GM18858 (cell line): ENCODE data around the gene IL1RN.
"Not testable (repeated sequence)": the region's sequence is repeated elsewhere in the genome, so short reads cannot be mapped to it uniquely, and the experiment has no call there.

Experiments
- ATAC-seq: cut with Tn5 transposase; IDR thresholded peaks from one replicate; pipeline ENCODE4 v1.9.1; 2021; ENCODE audit not compliant: unreplicated experiment

The IL1RN gene, protein sequence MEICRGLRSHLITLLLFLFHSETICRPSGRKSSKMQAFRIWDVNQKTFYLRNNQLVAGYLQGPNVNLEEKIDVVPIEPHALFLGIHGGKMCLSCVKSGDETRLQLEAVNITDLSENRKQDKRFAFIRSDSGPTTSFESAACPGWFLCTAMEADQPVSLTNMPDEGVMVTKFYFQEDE

DNA sequence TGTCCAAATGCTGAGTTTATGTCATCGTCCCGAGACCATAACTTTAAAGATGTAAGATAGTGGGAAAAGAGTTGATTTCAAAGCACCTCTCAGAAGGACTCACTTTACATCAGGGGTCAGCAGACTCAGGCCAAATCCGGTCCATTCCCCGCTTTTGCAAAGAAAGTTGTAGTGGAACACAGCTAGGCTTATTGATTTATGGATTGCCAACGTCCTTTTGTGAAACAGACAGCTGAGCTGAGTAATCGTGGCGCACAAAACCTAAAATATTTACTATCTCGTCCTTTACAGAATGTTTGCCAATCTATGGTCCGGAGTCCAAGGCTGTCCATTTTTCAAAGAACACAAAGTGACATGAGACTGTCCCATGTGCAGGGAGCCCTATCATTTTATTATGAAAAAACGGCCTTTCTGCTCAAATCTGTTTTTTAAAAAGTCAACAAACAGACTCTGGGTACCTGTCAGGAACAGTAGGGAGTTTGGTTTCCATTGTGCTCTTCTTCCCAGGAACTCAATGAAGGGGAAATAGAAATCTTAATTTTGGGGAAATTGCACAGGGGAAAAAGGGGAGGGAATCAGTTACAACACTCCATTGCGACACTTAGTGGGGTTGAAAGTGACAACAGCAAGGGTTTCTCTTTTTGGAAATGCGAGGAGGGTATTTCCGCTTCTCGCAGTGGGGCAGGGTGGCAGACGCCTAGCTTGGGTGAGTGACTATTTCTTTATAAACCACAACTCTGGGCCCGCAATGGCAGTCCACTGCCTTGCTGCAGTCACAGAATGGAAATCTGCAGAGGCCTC is at the start of gene IL1RN:
Gene IL1RN, plus strand, starts transcription at position 754 of the 801 bp plus-strand sequence. Its CDS starts 27 bp downstream, at position 781.
- no peak for ATAC-seq

DNA sequence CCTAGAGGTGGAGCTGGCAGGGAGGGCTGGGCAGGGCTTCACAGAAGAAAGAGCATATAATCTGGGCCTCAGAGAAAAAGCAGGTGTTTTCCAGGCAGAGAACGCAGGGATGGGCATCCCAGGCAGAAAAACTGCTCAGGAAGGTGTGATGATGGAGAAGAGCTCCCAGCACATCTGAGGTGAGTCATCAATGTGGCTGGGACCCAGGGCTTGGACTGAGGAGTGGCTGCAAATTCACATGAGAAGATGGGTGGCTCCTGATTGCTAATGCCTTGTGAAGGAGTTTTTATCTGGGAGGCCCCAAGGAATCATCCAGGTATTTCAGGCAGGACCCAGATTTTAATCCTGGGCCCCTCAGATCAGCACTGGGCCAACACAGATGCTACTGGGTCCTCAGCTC is 49.5 kb upstream of the IL1RN start:
- ATAC-seq = no peak

DNA sequence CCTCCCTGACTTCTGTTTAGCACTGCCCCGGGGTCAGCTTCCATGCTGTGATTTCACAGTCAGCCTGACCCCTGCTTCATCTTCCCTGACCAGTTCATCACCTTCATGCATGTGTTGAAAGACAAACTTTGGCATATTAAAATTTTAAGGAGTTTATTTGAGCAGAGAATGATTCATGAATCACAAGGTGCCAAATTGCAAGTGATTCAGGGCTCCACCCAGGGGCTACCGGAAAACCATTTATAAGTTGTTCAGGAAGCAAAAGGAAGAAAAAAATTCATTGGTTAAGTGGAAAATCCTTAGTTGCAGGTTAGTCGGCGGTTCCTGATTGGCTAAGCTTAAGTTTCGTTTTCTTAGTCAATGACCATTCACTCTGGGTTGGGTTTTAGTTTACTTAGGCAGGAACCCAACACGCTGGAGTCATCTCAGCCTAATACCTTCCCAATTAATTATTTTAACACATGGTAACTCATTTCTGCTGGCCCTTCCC is 49.0 kb upstream of the IL1RN start:
- no peak for ATAC-seq

DNA sequence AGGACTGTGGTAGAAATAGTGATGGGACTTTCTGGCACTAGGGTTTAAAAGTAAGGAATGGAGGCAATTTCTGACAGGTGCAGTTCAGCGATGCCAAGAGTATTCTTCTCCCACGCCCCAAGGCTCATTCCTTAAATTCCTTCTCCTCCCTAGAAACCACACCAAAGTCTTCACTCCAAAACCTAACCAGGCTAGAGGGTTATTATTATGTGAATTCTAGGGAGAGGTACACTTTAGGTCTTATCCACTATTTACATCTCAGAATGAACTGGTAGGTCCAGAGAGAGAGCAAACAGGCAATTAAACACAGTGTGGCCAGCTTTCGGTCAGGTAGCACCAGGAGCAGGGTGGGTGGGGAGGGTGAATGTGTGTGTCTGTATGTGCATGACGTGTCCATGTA is 48.3 kb upstream of the IL1RN start:
- no peak for ATAC-seq

DNA sequence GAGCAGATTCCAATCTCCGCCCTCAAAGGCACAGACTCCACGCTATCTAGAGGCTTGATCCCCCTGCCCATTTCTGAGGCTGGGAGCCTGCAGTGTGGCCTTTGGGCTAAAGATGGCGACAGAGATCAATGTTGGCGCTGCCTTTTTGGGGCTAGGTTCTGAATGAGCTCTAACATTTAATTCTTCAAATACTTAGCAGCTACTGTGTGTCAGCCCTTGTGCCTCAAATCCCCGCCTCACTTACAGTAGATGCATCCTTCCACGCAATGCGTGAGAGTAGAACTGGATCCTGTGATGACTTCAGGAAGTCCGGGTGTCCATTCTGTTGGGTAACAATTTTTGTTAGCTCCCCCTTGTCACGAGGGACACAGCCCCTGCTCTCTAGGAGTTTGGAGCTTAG is 47.3 kb upstream of the IL1RN start:
- no peak for ATAC-seq

DNA sequence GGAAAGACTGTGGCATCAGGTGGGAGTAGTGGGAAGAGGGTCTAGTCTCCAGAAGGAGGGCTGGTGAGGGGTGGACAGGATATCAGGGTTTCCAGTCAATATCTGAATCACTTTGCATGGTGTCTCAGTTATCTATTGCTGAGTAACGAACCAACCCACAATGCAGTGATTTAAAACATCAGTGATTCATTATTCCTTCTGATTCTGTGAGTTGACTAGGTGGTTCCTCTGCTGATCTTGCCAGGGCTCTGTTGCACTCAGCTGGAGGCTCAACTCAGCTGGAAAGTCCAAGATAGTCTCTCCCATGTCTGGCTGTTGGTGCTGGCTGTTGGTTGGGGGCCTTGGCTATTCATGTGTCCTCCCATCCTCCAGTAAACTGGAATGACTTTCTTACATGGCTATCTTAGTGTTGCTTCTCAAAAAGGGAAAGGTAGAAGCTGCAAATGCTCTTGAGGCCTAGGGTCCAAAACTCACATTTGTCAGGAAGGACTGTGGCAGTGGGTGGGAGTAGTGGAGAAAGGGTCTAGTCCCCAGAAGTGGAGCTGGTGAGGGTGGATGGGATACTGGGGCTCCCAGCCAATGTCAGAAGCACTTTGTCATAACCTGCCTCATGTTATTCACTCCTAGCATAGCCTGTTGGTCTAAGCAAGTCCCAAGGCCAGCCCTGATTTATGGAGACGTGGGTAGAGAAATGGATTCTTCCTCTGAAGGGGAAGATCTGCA is 45.7 kb upstream of the IL1RN start:
- ATAC-seq = no peak

DNA sequence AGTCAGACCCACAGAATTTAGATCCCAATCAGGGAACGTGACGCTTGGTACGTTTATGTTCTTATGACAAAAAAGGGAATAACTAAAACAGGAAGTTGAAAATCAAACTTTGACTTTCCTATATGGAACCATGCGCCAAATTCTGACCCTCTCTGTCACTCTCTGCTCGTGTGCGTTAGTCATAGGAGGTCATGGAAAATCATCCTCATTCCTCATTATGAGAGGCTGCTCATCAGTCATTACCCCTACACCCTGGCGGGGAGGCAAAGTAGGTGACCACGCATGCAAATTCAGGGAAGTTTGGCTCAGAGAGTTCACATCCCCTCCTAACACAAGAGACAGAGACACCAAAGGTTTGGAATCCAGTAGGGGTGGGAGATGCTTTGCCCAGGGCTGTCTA is 44.1 kb upstream of the IL1RN start:
- no peak for ATAC-seq

DNA sequence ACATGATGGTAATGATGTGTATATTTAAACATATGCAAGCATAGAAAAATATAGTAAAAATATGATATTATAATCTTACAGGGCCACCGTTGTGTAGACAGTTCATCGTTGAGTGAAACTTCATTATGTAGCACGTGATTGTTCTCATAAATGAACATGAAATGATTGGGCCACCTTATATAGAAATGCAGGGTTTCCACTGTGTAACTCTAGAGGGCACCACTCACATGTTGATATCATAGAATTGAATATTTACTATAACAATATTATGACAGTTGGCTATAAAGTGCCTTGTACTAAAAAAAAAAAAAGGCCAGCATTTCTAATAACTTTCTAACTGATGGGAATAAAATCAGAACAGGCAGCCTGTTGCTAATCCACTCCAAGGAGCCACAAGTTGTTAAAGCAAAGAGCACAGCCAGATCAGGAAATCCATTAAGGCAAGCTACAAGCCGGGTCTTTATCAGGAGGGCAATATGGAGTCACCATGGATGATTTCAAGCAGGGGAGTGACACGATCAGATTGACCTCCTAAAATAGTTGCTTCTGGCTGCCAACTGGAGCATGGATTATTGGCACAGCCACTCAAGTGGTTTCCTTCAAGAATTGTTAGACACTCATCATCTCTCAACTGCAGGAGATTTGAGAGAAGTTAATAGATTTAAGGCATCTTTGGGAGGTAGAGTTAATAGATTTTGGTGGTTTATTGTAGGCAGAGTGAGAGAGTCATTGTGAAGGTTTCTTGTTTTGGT is 43.0 kb upstream of the IL1RN start:
- no peak for ATAC-seq

DNA sequence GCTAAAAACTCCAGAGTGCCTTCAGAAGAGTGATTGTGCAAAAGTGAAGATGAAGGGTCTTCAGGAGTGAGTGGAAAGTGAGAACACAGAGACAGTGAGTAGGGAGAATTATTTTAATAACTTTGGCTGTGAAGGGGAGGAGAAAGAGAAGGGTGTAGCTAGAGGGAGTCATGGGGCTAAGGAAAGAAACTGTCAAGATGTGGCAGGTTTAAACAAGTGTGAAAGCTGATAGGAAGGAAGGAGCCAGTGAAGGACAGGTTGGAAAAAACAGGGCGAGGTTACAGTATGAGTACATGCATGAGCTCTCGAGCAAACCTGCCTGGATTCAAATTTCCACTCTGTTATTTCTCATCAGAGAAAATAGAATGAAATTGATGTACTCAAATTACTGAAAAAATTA is 41.9 kb upstream of the IL1RN start:
- no peak for ATAC-seq

DNA sequence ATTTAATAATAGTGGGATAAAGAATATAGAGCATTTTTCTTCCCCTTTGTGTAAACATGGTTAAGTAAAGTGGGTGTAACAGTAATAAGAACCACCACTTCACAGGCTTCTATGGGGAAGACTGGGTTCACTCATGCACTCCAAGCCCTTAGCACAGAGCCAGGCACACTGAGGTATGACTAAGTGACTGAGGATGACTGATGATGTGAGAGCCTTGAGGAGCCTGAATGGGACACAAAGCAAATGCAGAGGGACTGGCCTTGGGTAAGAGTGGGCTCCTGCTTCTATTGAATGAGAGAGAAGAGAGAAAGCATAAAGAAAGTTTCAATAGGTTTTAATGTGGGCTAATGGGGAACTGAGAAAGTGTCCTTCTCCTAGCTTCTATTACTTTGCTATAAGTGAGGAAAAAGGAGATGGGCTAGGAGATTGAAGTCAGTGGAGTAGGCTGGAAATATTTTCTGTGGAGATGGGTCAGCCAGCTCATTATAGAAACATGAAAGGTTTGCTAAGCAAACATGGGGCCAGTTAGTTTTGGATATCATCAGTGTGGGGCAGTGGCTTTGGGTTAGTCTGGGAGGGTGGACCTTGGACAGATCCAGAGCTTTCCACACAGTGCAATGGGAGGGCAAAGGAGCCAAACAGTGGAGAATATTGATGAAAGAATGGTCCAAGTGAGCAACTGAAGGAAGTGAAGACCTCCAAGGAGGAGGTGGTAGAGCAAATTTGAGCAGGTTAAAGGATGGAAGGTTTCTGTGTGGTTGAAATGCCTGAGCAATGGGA is 39.0 kb upstream of the IL1RN start:
- no peak for ATAC-seq

DNA sequence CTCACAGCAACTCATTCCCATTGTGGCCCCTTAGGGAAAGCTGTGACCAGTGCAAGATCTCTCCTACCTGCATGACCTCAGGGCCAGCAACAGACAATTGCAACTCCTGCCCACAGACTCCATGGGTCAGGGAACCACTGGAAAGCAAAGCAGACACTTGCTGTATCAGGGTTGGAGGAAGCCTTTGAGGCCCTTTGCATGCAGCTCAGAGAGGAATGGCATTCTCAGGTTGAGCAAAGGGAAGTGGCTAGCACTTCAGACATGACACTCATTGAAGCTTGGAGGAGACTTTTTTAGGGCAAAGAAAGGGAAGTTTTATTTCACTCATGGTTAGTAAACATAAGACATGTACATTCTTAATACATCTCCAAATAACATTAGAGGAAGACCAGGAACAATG is 37.5 kb upstream of the IL1RN start:
- ATAC-seq = no peak

DNA sequence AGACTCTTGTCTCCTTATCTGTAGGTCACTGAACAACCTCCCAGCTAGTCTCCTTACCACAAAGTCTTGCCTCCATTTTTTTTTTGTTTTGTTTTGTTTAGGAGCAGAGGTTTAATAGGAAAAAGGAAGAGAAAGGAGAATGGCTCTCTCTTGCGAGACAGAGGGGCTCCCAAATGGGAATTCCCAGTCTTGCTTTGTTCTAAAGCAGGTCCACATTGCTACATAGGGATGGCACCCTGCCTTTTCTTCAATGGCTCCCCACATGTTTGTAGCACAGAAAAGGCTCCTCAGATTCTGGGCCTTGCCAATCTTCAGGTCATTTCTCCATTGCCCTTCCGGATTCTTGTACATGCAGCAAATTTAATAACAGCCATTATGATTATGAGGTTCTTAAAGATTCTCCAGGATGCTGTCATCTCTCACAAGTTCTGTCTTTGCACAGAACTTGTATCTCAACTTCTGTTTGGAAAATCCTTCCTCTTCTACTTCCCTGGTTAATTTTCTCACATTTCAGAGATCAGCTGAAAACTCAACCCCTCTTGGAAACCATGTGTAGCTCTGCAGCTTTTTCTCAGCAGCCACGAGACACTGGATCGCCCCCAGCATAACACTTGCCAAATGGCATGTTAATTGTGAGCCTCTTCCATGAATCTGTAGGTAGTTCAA is 36.0 kb upstream of the IL1RN start:
- ATAC-seq = no peak

DNA sequence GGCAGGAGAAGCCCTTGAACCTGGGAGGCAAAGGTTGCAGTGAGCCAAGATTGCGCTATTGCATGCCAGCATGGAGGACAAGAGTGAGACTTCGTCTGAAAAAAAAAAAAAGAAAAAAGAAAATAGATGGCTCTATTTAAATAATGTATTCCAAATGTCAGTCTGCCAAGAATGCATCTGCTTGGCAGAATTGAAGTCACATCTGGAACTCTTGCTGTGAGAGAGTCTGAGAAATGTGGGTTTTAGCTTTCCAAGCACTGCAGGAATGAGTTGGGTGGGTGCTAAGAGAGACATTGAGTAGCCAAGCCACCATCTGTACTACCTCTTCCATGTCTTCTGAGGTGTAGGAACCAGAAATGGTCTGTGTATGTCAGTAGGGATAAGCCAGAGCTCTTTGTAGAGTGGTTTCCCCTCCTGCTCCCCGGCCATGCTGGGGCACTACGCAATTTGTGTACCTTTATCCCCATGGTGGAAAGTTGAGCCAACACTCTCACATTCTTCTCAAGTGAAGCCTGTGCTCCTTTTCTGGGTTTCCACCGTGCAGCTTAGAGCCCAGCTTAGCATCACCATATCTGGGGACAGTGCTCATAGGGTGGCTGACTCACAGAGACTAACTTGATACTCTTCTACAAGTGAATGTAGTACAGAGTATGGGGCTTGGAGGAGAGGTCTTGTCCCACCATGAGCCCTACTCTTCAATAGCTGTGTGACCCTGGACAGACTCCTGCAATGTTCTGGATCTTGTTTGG is 34.4 kb upstream of the IL1RN start:
- no peak for ATAC-seq

DNA sequence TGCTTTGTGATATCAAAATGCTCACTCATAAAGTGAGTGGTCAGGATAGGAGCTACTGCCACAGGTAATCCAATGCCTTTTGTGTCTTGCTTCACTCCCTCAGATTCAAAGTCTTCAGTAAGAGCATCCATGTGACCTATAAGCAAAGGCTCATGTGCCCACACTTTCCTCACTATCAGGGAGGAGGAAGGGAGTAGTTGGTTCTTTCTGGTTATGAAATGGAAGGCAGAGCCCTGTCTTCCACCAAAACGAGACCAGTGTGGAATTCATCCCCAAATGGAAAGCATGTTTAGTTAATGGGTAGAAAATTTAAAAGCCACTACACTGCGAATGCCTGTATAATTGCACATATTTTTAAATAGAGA is 33.8 kb upstream of the IL1RN start:
- ATAC-seq = no peak

DNA sequence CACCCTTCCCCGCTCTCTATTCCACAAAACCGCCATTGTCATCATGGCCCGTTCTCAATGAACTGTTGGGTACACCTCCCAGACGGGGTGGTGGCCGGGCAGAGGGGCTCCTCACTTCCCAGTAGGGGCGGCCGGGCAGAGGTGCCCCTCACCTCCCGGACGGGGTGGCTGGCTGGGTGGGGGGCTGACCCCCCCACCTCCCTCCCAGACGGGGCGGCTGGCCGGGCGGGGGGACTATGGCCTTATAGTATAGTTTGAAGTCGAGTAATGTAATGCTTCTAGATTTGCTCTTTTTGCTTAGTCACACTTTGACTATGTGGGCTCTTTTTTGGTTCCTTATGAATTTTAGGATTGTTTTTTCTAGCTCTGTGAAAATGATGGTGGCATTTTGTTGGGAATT is 31.1 kb upstream of the IL1RN start:
- not testable (repeated sequence) for ATAC-seq

DNA sequence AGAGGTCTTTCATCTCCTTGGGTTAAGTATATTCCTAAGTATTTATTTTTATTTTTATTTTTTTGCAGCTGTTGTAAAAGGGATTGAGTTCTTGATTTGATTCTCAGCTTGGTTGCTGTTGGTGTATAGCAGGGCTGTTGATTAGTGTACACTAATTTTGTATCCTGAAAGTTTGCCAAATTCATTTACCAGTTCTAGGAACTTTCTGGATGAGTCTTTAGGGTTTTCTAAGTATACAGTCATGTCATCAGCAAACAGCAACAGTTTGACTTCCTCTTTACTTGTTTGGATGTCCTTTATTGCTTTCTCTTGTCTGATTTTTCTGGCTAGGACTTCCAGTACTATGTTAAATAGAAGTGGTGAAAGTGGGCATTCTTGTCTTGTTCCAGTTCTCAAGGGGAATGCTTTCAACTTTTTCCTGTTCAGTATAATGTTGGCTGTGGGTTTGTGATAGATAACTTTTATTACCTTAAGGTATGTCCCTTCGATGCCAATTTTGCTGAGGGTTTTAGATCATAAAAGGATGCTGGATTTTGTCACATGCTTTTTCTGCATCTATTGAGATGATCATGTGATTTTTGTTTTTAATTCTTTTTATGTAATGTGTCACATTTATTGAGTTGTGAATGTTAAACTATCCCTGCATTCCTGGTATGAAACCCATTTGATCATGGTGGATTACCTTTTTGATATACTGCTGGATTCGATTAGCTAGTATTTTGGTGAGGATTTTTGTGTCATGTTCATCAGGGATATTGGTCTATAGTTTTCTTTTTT is 30.4 kb upstream of the IL1RN start:
- ATAC-seq = not testable (repeated sequence)

DNA sequence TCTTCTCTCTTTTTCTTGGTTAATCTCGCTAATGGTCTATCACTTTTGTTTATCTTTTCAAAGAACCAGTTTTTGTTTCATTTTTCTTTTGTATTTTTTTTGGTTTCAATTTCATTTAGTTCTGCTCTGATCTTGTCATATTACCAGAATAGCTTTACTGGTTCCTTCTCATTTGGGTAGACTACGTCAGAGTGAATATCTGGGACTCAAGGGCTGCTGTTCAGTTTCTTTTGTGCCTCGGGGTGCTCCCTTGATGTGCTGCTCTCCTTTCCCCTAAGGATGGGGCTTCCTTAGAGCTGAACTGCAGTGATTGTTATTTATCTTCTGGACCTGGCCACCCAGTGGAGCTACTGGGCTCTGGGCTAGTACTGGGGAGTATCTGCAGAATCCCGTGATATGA is 29.4 kb upstream of the IL1RN start:
- ATAC-seq = no peak

DNA sequence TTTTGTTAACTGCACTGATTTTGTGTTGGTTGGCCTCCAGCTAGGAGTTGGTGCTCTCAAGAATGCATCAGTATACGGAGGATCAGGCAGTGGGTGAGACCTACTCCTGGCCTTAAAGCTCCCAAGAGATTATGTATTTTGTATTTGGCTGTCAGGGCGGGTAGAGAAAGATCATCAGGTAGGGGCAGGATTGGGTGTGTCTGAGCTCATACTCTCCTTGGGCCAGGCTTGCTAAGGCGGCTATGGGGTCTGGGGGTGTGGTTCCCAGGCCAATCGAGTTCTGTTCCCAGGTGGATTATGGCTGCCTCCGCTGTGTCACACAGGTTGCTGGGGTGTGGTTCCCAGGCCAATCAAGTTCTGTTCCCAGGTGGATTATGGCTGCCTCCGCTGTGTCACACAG is 28.9 kb upstream of the IL1RN start:
- no peak for ATAC-seq

DNA sequence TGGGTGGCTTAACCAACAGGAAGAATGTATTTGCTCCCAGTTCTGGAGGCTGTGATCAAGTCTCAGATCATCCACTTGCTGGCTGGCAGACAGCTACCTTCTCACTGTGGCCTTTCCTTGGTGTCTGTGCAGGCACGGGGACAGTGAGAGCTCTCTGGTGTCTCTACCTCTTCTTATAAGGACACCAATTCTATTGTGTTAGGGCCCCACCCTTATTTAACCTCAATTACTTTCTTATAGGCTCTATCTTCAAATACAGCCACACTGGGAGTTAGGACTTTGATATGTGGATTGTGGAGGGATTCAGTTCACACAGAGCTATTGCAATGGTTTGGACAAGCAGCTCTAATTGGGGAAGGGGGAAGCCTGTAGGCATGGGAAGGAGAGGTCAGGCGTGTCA is 25.3 kb upstream of the IL1RN start:
- no peak for ATAC-seq
